Measurements from ENCODE around the gene SLC2A6.

The SLC2A6 gene

GRCh38 chr9:133478851-133479711 lies at the start of gene SLC2A6:
SLC2A6 (minus strand) TSS chr9:133479099; CDS start chr9:133479059, 40 bp downstream.
- DNase-seq, result peak; percentile 82

DNA sequence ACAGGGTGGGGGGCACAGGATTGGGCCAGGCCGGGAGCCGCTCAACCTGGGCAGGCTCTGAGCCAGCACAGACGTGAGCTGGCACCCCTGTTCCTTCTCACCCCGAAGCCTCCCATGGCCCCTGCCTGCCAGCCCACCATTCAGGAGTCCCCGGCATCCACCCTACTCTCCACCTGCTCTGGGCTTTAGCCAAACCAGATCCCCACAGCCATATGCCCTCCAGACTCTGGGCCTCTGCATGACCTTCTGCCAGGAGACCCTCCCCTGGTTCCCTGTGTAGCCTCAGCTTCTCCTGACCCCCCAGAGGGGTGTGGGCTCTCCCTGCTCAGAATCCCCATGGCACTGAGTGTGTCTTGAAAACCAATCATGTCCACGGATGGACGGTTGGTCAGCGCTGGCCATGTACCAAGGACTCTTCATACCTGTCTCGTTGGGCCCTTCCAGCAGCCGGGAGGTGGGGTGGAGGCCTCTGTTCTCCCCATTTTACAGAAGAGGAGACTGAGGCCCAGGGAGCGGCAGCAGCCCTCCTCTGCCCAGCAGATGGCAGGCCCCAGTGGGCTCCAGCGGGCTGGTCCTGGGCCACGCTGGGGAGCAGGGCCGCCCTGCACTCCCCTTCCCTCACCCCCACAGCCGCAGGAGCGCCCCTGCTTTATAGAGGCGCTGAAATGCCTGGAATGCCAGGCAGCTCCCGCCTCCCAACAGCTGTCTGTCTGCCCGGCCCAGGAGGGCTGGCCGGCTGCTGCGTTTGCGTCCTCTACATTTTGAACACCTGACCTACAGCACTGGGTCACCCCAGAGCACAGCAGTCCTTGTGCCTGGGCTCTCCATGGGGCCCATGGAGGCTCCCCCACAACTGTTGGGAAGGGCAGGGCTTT lies 49.3 kb upstream of the SLC2A6 start:
- DNase-seq, result no peak

- no peak for DNase-seq
Observed at GRCh38 chr9:133527444-133527920, 48.6 kb upstream of the SLC2A6 start.

DNA sequence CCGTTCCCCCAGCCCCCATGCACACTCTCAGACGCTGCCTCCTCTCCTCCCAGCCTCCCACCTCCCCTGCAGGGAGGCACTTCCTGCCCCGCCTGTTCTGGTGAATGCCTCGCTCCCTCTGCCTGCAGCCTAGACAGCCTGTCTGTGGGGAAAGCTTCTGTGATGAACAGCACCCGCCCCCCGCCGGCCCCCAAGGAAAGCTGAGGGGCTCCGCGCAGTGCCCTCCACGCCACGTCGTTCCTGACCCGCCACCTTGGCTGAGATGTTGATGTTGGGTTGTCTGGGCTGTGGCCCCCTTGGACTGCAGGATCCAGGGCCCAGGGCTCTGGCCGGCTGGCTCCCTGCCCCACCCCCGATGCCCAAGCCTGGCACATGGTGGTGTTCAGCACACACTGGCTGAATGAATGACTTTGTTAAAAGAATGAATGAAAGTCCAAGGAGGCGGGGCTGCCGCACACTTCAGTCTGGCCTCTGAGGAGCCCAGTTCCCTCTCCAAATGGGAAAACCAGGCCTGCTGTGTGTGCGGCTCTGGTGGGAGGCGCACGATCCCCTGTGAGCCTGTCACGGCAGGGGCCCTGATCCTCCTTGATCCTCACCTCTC lies 47.9 kb upstream of the SLC2A6 start:
- DNase-seq, result no peak

- no peak for DNase-seq
Observed at GRCh38 chr9:133525677-133526076, 46.8 kb upstream of the SLC2A6 start.

DNA sequence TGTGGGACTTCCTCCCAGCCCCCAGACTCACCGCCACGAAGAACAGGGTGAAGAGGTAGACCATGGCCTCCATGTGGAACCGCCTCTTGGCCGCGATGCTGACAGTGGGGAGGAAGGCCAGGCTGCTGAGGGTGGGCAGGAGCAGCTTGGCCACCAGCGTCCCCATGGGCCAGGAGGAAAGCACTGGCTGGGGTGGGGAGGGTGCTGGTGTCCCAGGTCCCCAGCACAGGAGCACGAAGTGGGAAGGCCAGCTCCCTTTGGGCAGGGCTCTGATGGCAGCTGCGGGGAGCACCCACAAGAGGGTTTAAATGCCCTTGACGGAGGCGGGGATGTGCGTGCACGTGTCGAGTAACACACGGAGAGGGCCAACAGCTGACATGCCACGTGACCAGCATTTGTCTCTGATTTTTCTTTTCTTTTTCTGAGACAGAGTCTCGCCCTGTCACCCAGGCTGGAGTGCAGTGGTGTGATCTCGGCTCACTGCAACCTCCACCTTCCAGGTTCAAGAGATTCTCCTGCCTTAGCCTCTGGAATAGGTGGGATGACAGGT lies 45.9 kb upstream of the SLC2A6 start, which contains the start of gene MYMK:
Gene MYMK, minus strand, starts transcription at position 281 of the 550 bp plus-strand sequence. Its CDS starts 115 bp downstream, at position 166.
- DNase-seq, result no peak

DNA sequence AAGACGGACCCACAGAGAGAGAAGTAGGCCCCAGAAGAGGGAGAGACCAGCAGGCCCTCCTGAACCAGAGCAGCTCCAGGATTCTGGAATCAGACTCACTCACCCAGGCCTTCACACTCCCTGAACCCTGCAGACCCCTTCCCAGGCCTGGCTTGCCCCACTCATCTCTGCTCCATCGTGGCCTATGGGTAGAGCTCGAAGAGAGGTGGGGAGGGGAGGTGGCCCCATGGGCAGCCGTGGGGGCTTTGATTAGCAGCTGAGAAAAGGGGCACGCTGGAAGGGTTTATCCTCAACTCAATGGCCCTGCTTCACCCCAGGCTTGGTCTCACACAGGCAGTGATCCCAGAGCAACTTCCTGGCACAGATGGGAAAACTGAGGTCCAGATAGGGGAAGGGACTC lies 45.2 kb upstream of the SLC2A6 start:
- no peak for DNase-seq

DNA sequence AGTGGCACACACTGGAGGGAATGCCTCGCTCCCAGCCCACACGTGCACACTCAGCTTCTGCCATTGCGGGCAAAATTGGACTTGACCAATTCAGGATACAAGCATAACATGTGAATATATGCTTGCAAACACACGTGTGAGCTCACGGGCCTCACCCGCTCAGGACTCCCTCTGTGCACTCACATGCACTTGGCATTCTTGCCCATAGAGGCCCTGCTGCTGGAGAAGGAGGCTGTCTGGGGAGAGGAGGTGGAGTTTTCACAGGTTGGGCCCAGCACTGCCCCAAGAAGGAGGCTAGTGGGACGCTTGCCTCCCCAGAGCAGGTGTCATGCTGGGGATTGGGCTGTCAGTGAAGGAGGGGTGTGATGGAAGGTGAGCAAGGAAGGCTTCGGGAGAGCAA lies 44.2 kb upstream of the SLC2A6 start:
- no peak for DNase-seq

- no peak for DNase-seq
Observed at GRCh38 chr9:133522073-133522910, 43.4 kb upstream of the SLC2A6 start.

GRCh38 chr9:133521122-133522072 lies 42.5 kb upstream of the SLC2A6 start:
- no peak for DNase-seq

- DNase-seq, result no peak
Observed at GRCh38 chr9:133520121-133520835, 41.4 kb upstream of the SLC2A6 start.

DNA sequence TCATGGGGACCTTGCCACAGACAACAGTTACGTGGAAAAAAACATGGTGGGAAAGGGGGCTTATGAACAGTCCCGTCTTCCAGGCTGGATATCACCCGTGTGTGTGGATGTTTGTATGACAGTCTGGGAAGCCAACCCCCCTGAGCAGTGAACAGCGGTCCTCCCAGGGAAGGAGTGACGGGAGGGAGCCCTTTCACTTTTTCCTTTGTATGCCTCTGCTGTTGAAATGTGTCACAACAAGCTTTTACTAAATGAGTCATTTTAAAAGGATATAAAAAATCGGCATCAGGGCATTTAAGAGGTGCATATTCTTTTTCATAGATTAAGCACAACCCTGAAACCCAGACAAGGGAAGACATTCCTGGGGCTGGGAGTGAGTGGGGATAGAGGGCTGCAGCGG lies 40.8 kb upstream of the SLC2A6 start:
- DNase-seq, result no peak

GRCh38 chr9:133518706-133519449 lies 40.0 kb upstream of the SLC2A6 start:
- no peak for DNase-seq

- no peak for DNase-seq
Observed at GRCh38 chr9:133518200-133518599, 39.3 kb upstream of the SLC2A6 start.

DNA sequence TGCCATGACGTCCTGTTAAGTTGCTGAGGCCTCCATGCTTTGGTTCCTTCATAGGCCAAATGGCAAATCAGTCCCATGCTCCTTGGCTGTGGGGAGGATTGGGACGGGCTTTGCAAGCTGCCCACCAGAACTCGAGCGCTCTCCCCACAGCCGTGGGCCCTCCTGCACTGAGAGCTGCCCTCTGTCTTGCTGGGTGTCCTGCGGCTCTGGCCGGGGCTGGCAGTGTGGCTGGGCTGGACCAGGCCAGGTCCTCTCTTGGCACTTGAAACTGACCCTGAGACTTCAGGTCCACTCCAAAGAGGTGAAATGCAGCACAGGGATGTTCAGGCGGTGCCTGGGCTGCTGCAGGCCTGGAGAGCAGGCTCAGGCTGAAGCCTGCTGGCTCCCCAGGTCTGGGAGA lies 38.8 kb upstream of the SLC2A6 start:
- no peak for DNase-seq

DNA sequence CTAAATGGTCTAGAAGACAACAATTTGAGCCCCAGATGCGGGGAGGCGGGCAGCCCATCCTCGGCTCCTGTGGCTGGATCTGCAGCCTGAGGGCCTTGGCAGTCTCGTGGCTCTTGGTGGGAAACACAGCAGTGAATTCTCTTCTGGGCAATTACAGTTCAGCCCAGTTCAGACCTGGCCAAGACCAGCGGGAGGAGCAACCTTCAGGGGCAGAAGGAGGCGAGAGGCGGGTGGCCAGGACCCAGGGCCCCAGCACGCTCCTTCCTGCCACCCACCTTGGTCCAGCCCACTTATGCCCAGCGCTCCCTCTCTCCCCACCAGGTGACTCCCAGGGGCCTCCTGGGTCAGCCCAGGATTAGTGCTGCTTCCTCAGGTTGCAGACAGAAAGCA lies 38.1 kb upstream of the SLC2A6 start:
- no peak for DNase-seq

GRCh38 chr9:133516256-133516960 lies 37.5 kb upstream of the SLC2A6 start:
- no peak for DNase-seq

DNA sequence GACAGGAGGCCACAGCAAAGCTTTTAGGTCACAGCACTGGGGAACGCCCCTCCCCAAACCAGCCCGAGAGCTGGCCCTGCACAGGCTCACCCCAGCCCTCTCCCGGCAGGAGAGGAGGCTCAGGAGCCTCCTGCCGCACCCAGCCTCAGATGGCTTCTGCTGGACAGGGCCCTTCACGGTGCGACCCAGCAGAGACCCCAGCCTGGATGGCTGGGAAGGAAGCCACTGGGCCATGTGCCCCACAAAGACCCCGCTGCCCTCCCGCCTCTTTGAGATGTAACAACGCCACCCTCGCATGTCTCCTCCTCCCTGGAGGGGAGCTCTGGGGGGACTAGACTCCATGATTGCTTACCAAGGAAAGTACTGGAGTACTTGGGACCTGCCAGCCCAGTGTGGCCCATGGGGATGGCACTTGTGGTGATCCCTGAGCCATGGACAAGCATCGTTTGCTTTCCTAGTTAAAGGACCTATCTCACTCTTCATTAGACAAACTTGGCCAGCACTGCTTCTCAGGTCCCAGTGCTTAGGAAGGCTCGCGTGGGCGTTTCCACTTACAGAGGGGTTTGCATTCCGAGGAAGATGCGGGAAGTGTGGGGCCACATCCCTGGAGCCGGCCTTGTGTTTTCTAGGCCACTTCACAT lies 36.8 kb upstream of the SLC2A6 start:
- no peak for DNase-seq
